ENCODE results near the gene JUN. TPM values are rescaled to one million over a fixed set of nuclear protein-coding genes. Genes with fewer than 3 reads are reported as not detected.

The JUN gene
- total and polyA plus RNA-seq, 2 experiments from 2014 or later, result 189 to 351 TPM

DNA sequence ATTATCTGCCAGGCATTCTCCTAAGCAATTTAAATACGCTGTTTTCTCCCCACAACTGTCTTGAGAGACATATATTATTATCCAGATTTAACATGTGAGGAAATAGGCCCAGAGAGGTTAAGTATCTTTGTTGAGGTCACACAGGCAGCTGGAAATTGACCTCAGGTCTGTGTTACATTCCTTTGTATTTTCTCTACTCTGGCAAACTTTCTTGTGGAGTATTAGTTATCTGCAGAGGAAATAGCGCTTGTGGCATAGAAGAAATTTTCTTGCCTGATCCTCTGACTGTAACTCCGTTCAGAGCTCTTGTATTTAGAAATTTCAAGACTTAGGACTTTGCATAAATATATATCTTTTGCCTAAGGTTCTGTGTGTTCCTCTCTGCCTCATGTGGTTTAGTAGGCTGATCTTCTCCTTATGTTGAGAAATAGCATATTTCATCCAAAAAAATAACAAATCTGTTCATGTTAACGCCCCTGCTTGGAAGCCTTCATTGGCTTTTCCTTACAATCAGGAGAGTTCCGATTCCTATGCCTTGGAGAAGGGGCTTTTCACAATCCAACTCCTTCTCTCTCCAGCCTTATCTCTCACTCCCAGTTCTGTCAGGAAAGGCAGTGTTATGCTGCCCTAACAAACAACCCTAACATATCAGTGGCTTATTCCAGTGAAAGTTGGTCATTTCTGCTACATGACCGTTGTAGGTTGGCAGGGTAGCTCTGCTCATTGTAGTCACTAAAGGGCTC, 2.5 kb upstream of the JUN start:
- Histone ChIP-seq H3K79me2 (peaks cover 23% of the 10 kb centered on the region), H3K4me3 (no peak overlapping the region), H4K20me1 (ENCODE audit: insufficient read depth, poor library complexity, severe bottlenecking) (peaks cover 23% of the 10 kb centered on the region), H2AFZ (no peak overlapping the region), H3K27ac (peak overlapping the region; percentile 99), H3K4me1 (ENCODE audit: insufficient read depth) (peaks cover 6% of the 10 kb centered on the region), H3K36me3 (replicated peaks; ENCODE audit: insufficient read depth, low read depth) (no peaks in the 10 kb centered on the region), H3K4me2 (peak overlapping the region; percentile 82), H3K9me2 (replicated peaks; ENCODE audit: insufficient read depth) (no peaks in the 10 kb centered on the region), H3K27me3 (no peaks in the 10 kb centered on the region), H3K9me3 (ENCODE audit: low read depth) (no peaks in the 10 kb centered on the region)
- DNase-seq (ENCODE audit: low spot score), result no peak
- 85% methylated on average over 6 of the region's 6 CpGs for WGBS (ENCODE audit: low lambda C conversion rate, missing lambda C conversion rate)
- TF ChIP-seq EZH2phosphoT487 (IDR thresholded peaks at IDR 0.05; ENCODE audit: low read depth, severe bottlenecking, unreplicated experiment) (no peak), EZH2 (IDR thresholded peaks at IDR 0.05; ENCODE audit: borderline replicate concordance) (no peak)
- TF ChIP-seq, protein P1, sequence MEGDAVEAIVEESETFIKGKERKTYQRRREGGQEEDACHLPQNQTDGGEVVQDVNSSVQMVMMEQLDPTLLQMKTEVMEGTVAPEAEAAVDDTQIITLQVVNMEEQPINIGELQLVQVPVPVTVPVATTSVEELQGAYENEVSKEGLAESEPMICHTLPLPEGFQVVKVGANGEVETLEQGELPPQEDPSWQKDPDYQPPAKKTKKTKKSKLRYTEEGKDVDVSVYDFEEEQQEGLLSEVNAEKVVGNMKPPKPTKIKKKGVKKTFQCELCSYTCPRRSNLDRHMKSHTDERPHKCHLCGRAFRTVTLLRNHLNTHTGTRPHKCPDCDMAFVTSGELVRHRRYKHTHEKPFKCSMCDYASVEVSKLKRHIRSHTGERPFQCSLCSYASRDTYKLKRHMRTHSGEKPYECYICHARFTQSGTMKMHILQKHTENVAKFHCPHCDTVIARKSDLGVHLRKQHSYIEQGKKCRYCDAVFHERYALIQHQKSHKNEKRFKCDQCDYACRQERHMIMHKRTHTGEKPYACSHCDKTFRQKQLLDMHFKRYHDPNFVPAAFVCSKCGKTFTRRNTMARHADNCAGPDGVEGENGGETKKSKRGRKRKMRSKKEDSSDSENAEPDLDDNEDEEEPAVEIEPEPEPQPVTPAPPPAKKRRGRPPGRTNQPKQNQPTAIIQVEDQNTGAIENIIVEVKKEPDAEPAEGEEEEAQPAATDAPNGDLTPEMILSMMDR (IDR thresholded peaks at IDR 0.05; ENCODE audit: poor library complexity), result no peak

DNA sequence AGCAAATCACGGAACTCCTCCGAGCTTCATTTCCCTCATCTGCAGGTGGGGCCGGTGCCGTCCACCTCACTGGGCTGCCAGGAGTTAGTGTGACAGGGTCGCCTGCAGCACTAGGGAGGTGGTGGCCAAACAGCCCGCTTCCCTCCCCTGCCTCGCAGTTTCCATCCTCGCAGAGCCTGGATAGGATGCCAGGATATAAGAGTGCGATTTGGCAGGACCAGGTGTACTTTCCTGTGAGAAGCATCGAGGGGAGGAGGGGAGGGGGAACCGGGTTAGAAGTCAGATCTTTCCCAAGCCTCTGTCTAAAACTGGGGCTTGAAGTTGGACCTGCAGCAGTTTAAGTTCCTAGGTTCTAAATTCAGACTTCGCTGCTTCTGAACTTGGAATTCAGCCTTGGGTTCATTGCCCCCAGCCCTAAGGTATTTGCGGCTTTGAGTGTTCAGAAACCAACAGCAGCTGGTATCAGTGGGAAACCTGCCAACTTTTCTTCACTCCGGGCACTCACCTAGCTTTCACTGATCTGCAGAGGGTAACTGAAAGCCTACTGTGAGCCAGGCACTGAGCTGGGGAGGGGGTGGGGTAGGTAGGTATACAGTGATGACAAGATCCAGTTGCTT, 1.7 kb upstream of the JUN start:
- Histone ChIP-seq H3K4me2 (peak overlapping the region; percentile 82), H3K4me3 (peak overlapping the region; percentile 1), H4K20me1 (ENCODE audit: insufficient read depth, poor library complexity, severe bottlenecking) (peaks cover 31% of the 10 kb centered on the region), H3K9me2 (replicated peaks; ENCODE audit: insufficient read depth) (no peaks in the 10 kb centered on the region), H3K79me2 (peaks cover 31% of the 10 kb centered on the region), H3K9me3 (ENCODE audit: low read depth) (no peaks in the 10 kb centered on the region), H2AFZ (no peak overlapping the region), H3K27me3 (no peaks in the 10 kb centered on the region), H3K36me3 (replicated peaks; ENCODE audit: insufficient read depth, low read depth) (no peaks in the 10 kb centered on the region), H3K27ac (peak overlapping the region; percentile 99), H3K4me1 (ENCODE audit: insufficient read depth) (peaks cover 6% of the 10 kb centered on the region)
- DNase-seq (ENCODE audit: low spot score), result peak; percentile 83
- 3% methylated on average over 14 of the region's 14 CpGs for WGBS (ENCODE audit: low lambda C conversion rate, missing lambda C conversion rate)
- no peak for TF ChIP-seq EZH2phosphoT487 (IDR thresholded peaks at IDR 0.05; ENCODE audit: low read depth, severe bottlenecking, unreplicated experiment)
- TF ChIP-seq, protein P1 (IDR thresholded peaks at IDR 0.05; ENCODE audit: poor library complexity), result no peak

DNA sequence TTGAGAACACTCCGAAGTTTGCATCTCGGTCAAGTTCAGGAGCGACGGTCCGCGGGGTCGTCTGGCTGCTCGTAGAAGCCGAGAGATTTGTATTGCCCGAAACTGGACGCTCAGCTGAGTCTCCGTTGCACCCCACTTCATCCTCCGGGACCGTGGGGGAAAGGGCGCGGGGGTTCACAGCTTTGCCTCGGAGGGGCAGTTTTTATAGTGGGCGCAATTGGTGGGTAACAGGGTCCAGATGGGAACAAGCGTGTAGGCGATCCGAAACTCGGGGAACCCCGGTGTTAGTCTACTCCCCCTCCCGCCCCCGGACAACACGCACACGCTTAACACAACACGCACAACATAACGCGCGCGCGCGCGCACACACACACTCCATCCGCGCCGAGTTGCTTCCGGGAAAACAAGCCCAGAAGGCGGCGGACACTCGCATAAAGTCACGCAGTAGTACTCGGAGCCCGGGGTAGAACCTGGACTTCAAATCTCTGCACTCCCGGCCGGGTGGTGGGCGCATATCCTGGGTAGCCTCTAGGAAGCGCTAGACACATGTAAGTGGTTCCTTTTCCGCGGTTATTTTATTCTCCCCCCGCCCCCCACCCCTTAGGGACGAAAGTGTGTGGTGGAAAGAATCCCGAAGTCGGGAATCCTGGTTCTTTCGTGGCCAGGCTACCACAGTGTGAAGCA, 1.1 kb upstream of the JUN start:
- H3K27ac ChIP-seq, result peak overlapping the region; percentile 99
- H4K20me1 ChIP-seq (ENCODE audit: insufficient read depth, poor library complexity, severe bottlenecking), result peaks cover 34% of the 10 kb centered on the region
- no peaks in the 10 kb centered on the region for H3K36me3 ChIP-seq (replicated peaks; ENCODE audit: insufficient read depth, low read depth)
- H3K4me2 ChIP-seq, result peak overlapping the region; percentile 82
- peaks cover 6% of the 10 kb centered on the region for H3K4me1 ChIP-seq (ENCODE audit: insufficient read depth)
- H3K9me2 ChIP-seq (replicated peaks; ENCODE audit: insufficient read depth), result no peaks in the 10 kb centered on the region
- H2AFZ ChIP-seq, result no peak overlapping the region
- peaks cover 32% of the 10 kb centered on the region for H3K79me2 ChIP-seq
- TF ChIP-seq EZH2phosphoT487 (IDR thresholded peaks at IDR 0.05; ENCODE audit: low read depth, severe bottlenecking, unreplicated experiment), result no peak
- no peak for TF ChIP-seq EZH2 (IDR thresholded peaks at IDR 0.05; ENCODE audit: borderline replicate concordance)
- TF ChIP-seq, protein P1 (IDR thresholded peaks at IDR 0.05; ENCODE audit: poor library complexity), result peak; percentile 85
- 1% methylated on average over 52 of the region's 56 CpGs for WGBS (ENCODE audit: low lambda C conversion rate, missing lambda C conversion rate)
- peak; percentile 95 for DNase-seq (ENCODE audit: low spot score)
- H3K9me3 ChIP-seq (ENCODE audit: low read depth), result no peaks in the 10 kb centered on the region
- H3K27me3 ChIP-seq, result no peaks in the 10 kb centered on the region
- peak overlapping the region; percentile 51 for H3K4me3 ChIP-seq
